ENCODE data around the gene SFTPD. TPM values are rescaled to one million over a fixed set of nuclear protein-coding genes. Genes with fewer than 3 reads are reported as not detected.

Gene SFTPD
- total and polyA plus RNA-seq, 10 of the 15 experiments (the other 5 are each of a cell fraction or from before 2014, with no cell fraction given) = 0.31 TPM; not detected in 9

DNA sequence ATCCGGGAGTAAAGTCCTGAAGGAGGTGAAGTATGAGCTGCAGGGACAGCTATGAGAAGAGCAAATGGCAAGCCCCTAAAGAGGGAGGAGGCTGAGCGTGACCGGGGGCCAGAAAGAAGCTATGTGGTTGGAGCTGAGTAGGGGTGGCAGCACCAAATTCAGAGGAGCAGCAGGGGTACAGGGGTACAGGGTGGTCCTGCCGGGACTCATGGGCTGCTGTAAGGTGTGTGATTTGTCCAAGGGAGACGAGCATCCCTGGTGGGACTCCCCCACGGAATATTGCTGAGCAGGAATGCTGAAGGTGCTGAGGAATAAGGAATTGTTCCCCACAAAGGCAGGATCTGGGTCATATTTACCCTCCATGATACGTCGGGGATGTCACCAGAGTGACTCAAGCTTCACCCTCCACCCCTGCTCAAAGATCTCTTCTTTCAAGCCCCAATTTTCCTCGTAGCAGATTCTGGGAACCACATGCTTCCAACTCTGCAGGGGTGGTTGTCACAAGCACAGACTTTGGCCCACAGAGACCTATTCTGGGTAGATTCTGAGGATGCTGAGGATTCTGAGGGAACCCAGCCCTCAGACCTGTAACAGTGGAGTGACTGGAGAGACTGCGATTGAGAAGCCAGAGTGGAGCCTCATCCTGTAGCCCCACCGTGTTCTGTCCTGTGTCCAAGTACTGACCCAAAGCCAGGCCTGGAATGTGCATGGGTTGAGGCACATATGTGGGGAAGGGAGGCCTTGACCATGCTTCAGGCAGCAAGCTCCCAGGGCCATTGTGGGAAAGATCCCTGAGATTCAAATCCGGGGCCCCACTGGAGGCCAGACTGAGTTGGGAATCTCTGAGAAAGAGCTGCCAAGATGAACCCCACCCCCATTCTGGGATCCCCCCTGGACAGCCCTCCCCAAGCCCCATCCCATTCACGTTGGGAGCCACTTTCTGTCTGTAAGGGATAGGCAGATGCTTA lies 4.2 kb downstream of the SFTPD start (continued):
- TF ChIP-seq MEF2A (IDR thresholded peaks at IDR 0.05; ENCODE audit: insufficient read depth, low read depth, low read length) (no peak), SREBF1 (IDR thresholded peaks at IDR 0.05; ENCODE audit: low read length) (no peak)

DNA sequence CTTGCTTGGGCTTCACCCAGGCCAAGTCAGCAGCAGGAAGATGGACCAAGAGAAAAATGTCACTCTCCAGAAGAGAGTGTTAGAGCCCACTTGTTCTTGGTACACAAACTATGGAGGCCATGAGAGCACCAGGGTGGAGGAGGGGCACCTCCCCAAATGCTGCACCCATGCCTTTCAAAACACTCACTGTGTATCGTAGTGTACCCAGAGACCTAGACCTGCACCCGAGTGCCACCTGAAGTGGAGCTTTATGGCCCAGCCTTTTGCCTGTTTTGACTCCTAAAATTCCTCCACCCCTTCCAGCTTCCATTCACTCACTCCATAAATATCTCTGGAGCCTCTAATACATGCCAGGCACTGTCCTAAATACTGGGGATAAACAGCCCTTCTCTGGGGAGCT lies 5.0 kb downstream of the SFTPD start:
- FAIRE-seq (no peak), ATAC-seq (no peak), DNase-seq (ENCODE audit: low read depth, low spot score) (no peak)
- Histone ChIP-seq H3K9ac (ENCODE audit: control insufficient read depth, insufficient read depth, low read length) (no peak overlapping the region), H3K4me1 (ENCODE audit: control insufficient read depth, insufficient read depth, low read length) (peaks cover 7% of the 10 kb centered on the region), H3K4me2 (ENCODE audit: control insufficient read depth, insufficient read depth) (no peak overlapping the region), H3K27me3 (replicated peaks in 1 of 2; ENCODE audit: control insufficient read depth in 2 of 2, insufficient read depth in 2 of 2, low read length in 1 of 2) (no peaks in the 10 kb centered on the region; a peak in 4 of 4 replicates), H4K20me1 (ENCODE audit: control insufficient read depth, insufficient read depth) (no peaks in the 10 kb centered on the region), H3K27ac (ENCODE audit: control insufficient read depth, insufficient read depth) (no peak overlapping the region), H3K4me3 (no peak overlapping the region), H2AFZ (ENCODE audit: control insufficient read depth, low read depth, low read length) (no peak overlapping the region), H3K36me3 (ENCODE audit: control insufficient read depth in 2 of 2, insufficient read depth in 2 of 2, low read length in 1 of 2) (no peaks in the 10 kb centered on the region), H3K9me3 (replicated peaks; ENCODE audit: control insufficient read depth, insufficient read depth, low read length) (no peaks in the 10 kb centered on the region), H3K79me2 (ENCODE audit: control insufficient read depth, insufficient read depth, low read length) (no peaks in the 10 kb centered on the region)
- SMC1A ChIA-PET (ENCODE audit: uncharacterized antibody, unreplicated experiment) = no interaction called here
- TF ChIP-seq GABPA (IDR thresholded peaks at IDR 0.05; ENCODE audit: low read depth) (no peak), ZBTB11 (CRISPR knock-in tag; IDR thresholded peaks at IDR 0.05) (no peak), IKZF2 (IDR thresholded peaks at IDR 0.05) (no peak), KDM1A (IDR thresholded peaks at IDR 0.05; ENCODE audit: borderline replicate concordance) (no peak), KLF5 (IDR thresholded peaks at IDR 0.05; ENCODE audit: partially characterized antibody) (no peak), LARP7 (IDR thresholded peaks at IDR 0.05) (no peak), SUZ12 (IDR thresholded peaks at IDR 0.05; ENCODE audit: unreplicated experiment) (no peak), JUNB (IDR thresholded peaks at IDR 0.05) (no peak), MYC (IDR thresholded peaks at IDR 0.05; ENCODE audit: insufficient read depth, insufficient read length, insufficient replicate concordance, low read length, severe bottlenecking) (no peak), ZNF622 (IDR thresholded peaks at IDR 0.05) (no peak), POLR2AphosphoS5 (IDR thresholded peaks at IDR 0.05; ENCODE audit: low read length) (no peak), KAT2A (conservative IDR thresholded peaks at IDR 0.05; ENCODE audit: control insufficient read depth, low read depth, low read length) (no peak), EGR1 (IDR thresholded peaks at IDR 0.05; ENCODE audit: borderline replicate concordance in 1 of 2, low read depth in 2 of 2, low read length in 2 of 2) (no peak), NFYA (IDR thresholded peaks at IDR 0.05; ENCODE audit: borderline replicate concordance, low read depth, low read length) (no peak), NR2C2 (IDR thresholded peaks at IDR 0.05; ENCODE audit: borderline replicate concordance, control insufficient read depth, insufficient read length, low read depth) (no peak)
- TF ChIP-seq, protein P1, sequence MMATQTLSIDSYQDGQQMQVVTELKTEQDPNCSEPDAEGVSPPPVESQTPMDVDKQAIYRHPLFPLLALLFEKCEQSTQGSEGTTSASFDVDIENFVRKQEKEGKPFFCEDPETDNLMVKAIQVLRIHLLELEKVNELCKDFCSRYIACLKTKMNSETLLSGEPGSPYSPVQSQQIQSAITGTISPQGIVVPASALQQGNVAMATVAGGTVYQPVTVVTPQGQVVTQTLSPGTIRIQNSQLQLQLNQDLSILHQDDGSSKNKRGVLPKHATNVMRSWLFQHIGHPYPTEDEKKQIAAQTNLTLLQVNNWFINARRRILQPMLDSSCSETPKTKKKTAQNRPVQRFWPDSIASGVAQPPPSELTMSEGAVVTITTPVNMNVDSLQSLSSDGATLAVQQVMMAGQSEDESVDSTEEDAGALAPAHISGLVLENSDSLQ (IDR thresholded peaks at IDR 0.05) = no peak
- POLR2A ChIA-PET = no interaction called here
- WGBS (ENCODE audit: insufficient coverage, insufficient replicate concordance, low lambda C conversion rate, missing lambda C conversion rate) = 83% methylated on average over 2 of the region's 2 CpGs
- in situ Hi-C loops (cut with MboI) (loop anchor here (25.0 kb wide), 1 partner anchor 157 kb away; no protein-coding TSS in a partner anchor), intact Hi-C loops (cut with micrococcal nuclease; ENCODE audit: unreplicated experiment) (no loop called here)
- no TSS peak for BruUV-seq (replicated peaks)
- CTCF ChIA-PET = no interaction called here
- RAD21 ChIA-PET (ENCODE audit: unreplicated experiment) = no interaction called here
